HL-60 (cell line): ENCODE results near the gene SLK.

ENCODE experiments used
- CTCF ChIP-seq: IDR thresholded peaks from one replicate; pipeline ENCODE4 v1.5.1; 2011; ENCODE audit warnings: low read length, control low read depth, inconsistent platforms; ENCODE audit not compliant: insufficient read depth
- GABPA ChIP-seq: IDR thresholded peaks from 2 replicates; pipeline ENCODE4 v1.6.1; 2012; ENCODE audit warnings: low read depth
- POLR2AphosphoS5 ChIP-seq: IDR thresholded peaks from 2 replicates; pipeline ENCODE4 v1.6.1; 2012; ENCODE audit warnings: low read depth
- REST ChIP-seq: IDR thresholded peaks from 2 replicates; pipeline ENCODE4 v1.6.1; 2012; ENCODE audit warnings: low read depth; ENCODE audit not compliant: insufficient replicate concordance

GRCh38 chr10:104033966-104034365 is 67.0 kb downstream of the SLK start:
- TF ChIP-seq REST (no peak), POLR2AphosphoS5 (no peak), CTCF (no peak), GABPA (no peak)
